Stimulated activated effector memory CD8-positive, alpha-beta T cell treated with anti-CD3 and anti-CD28 coated beads, Interleukin-12 subunit alpha, Interleukin-12 subunit beta, amount 100 ng/mL, for 72 hours (primary cell): Measurements from ENCODE around the gene OSR1.
"Not testable (repeated sequence)": the region's sequence is repeated elsewhere in the genome, so short reads cannot be mapped to it uniquely, and the experiment has no call there.

ENCODE experiments used
- ATAC-seq: fragments of 150-1000 bp; cut with Tn5 transposase; 2 replicates; pipeline ENCODE4 v1.10.0; 2021
- DNase-seq, 2 donors: peaks; one replicate each; pipeline ENCODE4 v3.0.0; 2021 to 2022; ENCODE audit warnings: low spot score in 2 of 2
- H3K27ac Mint-ChIP-seq: one replicate; pipeline ENCODE4 v1.8.0; 2022; ENCODE audit warnings: mild to moderate bottlenecking, mixed read lengths
- H3K36me3 Mint-ChIP-seq: one replicate; pipeline ENCODE4 v1.8.0; 2022; ENCODE audit warnings: mild to moderate bottlenecking, mixed read lengths
- H3K4me1 Mint-ChIP-seq: one replicate; pipeline ENCODE4 v1.8.0; 2022; ENCODE audit warnings: mixed read lengths
- H3K4me3 Mint-ChIP-seq: one replicate; pipeline ENCODE4 v1.8.0; 2022; ENCODE audit warnings: mild to moderate bottlenecking, mixed read lengths
- H3K9me3 Mint-ChIP-seq: one replicate; pipeline ENCODE4 v1.8.0; 2022; ENCODE audit warnings: mixed read lengths

OSR1 gene

DNA sequence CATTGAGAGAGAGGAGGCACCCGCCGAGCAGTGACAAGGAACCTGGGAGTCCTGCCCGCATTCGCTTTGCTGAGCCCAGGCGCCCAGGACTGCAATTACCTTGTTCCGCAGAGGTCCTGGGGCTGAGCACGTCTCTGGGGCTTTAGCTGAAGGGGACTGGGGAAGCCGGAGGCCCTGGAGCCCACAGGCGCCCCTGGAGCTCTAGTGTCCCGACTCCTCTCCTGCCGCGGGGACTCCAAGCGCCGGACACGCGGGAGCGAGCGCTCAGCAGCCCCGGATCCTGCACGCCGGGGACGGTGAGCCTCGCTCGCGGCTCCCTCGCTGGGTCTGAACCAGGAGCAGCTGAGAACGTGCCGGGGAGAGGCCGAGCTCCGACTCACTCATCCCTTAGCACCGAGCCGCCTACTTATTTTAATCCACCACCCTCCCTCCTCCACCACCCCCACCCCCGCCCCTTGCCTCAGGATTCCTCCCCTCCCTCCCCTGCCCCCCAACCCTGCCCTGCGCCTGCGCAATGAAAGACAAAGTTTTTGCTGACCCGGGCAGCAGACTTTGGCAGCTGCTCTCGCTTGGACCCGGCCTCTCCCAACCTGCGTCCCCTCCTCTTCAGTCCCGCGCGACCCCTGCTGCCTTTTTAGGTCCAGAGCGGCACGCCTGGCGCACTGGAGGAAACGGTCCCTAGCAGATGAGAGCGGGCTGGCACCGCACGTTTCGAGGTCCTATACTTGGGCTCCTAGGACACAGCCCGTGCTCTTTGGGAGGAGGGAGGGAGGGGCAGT is at the start of gene OSR1:
OSR1 (minus strand) TSS at position 382 of the 779 bp plus-strand sequence. CDS start 4,818 bp downstream, outside the sequence.
- ATAC-seq: peak; percentile 51
- Mint-ChIP-seq H3K4me1 (peaks cover 59% of the 10 kb centered on the region), H3K36me3 (peaks cover 12% of the 10 kb centered on the region), H3K9me3 (no peaks in the 10 kb centered on the region), H3K27ac (no peak within 1 kb of the TSS), H3K4me3 (peak within 1 kb of the TSS; percentile 65)
- DNase-seq: peak in 1 of 2 donors; percentile 63

DNA sequence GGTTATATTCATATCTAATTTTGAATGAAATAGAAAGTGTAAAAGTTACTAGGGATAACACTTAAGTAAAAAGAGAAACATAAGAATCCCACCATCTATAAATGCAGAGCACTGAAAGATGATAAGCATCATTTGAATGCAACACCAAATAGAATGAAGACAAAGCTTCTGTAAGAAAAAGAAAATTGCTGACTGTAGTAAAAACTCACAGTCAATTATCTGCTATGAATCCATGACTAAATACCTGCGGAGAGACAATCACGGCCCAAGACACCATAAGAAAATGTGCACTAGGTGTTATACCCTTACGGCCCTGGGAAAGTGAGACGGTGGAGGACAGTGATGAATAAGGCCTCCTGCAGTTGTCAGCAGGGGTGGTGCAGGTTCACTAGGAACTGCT is 45.4 kb upstream of the OSR1 start:
- DNase-seq (no peak), ATAC-seq (no peak)
- Mint-ChIP-seq H3K36me3 (no peaks in the 10 kb centered on the region), H3K27ac (no peak overlapping the region), H3K4me3 (no peak overlapping the region), H3K9me3 (no peaks in the 10 kb centered on the region), H3K4me1 (no peaks in the 10 kb centered on the region)

DNA sequence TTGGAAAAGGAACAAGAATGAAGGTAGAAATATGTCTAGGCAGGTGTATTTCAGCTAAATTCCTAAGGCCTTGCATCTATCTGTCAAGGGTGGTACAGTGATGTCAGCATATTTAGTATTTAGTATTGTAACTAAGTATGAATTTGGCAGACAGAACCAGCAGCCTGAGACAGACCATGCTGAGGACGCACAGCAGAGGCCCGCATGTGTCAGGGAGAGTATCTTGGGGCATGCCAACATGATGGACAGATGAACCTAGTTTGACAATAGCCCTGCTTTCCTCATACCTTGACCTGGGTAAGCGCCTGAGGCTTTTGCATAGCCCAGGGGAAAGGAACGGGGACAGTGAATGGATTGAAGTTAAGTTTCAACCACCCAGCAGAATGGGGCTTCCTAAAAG is 33.8 kb upstream of the OSR1 start:
- ATAC-seq: no peak

DNA sequence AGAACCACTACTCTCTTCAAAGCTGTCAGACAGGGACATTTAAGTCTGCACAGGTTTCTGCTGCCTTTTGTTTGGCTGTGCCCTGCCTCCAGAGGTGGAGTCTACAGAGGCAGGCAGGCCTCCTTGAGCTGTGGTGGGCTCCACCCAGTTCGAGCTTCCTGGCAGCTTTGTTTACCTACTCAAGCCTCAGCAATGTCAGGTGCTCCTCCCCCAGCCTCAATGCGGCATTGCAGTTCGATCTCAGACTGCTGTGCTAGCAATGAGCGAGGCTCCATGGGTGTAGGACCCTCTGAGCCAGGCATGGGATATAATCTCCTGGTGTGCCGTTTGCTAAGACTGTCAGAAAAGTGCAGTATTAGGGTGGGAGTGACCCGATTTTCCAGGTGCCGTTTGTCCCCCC is 31.0 kb upstream of the OSR1 start:
- H3K4me3 Mint-ChIP-seq, H3K27ac Mint-ChIP-seq, ATAC-seq, H3K36me3 Mint-ChIP-seq, DNase-seq, H3K9me3 Mint-ChIP-seq, H3K4me1 Mint-ChIP-seq: not testable (repeated sequence)

More for the DNA sequence above, 33.8 kb upstream of the OSR1 start:
- Mint-ChIP-seq H3K36me3 (no peaks in the 10 kb centered on the region), H3K4me1 (no peaks in the 10 kb centered on the region), H3K4me3 (no peak overlapping the region), H3K9me3 (no peaks in the 10 kb centered on the region), H3K27ac (no peak overlapping the region)
- no peak for DNase-seq

DNA sequence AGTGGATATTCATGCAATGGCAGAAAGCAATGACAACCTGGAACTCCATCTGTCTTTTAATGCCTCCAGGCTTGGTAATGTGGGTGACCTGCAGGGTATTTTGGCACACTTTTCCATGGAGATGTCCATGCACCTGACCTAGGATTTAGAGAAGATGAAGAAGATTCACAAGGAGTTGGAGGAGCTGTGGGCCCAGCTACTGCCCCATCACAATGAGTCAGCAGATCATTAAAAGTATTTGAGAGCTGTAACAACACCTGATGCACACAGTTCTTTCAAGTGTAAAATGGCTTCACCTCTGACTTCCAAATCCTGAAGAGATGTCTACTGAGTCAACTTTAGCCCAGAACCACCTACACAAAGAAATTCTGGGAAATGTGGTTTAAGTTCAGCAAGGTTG is 22.1 kb upstream of the OSR1 start:
- ATAC-seq: no peak
- Mint-ChIP-seq H3K36me3 (no peaks in the 10 kb centered on the region), H3K9me3 (no peaks in the 10 kb centered on the region), H3K27ac (no peak overlapping the region), H3K4me1 (no peaks in the 10 kb centered on the region), H3K4me3 (no peak overlapping the region)
- DNase-seq: no peak

DNA sequence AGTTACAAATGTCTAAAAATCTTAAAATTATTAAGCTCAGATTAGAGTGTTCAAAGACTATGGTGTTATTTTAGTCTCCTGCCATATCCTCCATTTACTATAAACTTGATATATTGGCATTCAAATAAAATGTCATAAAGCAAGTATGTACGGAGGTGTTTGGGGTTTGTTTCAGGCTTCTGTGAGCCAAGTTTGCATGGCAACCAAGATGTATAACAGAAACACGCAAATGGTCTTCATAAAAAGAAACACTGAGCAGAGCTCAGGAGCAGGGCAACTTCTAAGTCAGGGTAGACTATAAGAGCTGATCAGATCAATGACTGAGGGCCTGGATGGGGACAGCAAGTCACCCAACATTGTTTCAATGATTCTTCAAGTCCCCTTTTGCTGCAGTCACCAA is 20.5 kb upstream of the OSR1 start:
- H3K27ac Mint-ChIP-seq: no peak overlapping the region
- H3K4me1 Mint-ChIP-seq: no peaks in the 10 kb centered on the region
- no peaks in the 10 kb centered on the region for H3K36me3 Mint-ChIP-seq
- H3K9me3 Mint-ChIP-seq: no peaks in the 10 kb centered on the region
- ATAC-seq: no peak
- no peak overlapping the region for H3K4me3 Mint-ChIP-seq
- no peak for DNase-seq

DNA sequence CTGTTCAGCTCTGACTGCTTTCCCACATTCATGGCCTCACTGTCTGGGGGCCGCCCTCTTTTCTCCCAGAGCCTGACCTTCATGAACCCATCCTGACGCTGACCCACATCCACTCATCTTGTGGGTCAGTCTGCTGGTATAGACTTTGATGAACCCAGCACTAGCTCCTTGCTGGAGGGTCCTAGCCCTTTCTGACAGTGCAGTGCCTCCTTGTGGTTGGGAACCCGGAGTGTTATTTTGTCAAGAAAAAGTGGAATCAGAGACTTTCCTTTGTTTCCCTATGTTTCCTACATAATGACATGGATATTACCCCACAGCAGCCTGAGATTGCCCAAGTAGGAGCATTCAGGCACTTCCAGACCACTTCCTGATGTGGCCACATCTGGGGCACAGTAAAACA is 19.3 kb upstream of the OSR1 start:
- ATAC-seq (no peak), DNase-seq (no peak)
- Mint-ChIP-seq H3K9me3 (no peaks in the 10 kb centered on the region), H3K4me1 (no peaks in the 10 kb centered on the region), H3K27ac (no peak overlapping the region), H3K4me3 (no peak overlapping the region), H3K36me3 (no peaks in the 10 kb centered on the region)

DNA sequence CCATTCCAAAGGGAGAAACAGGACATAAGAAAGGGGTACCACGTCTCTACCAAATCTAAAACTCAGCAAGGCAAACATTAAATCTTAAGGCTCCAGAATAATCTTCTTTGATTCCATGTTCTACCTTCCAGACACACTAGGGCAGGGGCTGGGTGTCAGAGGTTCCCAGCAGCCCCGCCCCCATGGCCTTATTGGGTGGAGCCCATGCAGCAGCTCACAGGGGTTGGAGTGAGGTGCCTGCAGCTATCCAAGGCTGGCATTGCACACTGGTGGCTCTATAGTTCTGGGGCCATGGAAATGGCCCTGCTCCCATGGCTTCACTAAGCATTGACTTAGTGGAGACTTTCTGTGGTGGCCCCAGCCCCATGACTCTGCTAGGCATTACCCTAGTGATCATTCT is 14.9 kb upstream of the OSR1 start:
- no peaks in the 10 kb centered on the region for H3K4me1 Mint-ChIP-seq
- H3K4me3 Mint-ChIP-seq: no peak overlapping the region
- H3K9me3 Mint-ChIP-seq: no peaks in the 10 kb centered on the region
- DNase-seq (no peak), ATAC-seq (no peak)
- H3K27ac Mint-ChIP-seq: no peak overlapping the region
- H3K36me3 Mint-ChIP-seq: no peaks in the 10 kb centered on the region

DNA sequence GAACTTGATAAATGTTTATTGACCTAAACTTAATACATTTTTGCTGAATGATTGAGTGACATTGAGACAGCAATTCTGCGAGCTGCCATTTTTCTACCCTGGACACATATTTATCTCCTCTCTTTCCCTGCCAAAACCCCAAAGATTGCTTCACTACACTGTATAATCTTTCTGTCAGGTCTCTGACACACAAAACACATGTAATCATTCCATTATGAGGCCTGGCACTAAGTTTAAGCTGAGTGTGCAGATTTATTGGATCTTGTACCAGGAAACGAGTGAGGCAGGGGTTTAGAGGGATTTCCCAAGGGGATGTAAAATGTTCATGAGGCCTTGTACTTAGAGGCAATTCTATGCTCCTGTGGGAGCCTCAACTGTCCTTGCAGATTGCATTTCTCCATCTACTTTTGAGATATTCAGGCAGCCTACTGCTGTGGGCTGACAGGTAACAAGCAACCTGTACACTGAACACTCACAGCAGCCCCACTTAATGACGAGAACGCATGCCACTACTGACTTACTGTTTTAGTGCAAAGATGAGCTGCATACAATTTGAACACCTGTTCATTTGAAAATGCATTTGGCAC is 13.7 kb upstream of the OSR1 start:
- no peak overlapping the region for H3K4me3 Mint-ChIP-seq
- ATAC-seq: no peak
- no peaks in the 10 kb centered on the region for H3K9me3 Mint-ChIP-seq
- no peak overlapping the region for H3K27ac Mint-ChIP-seq
- no peaks in the 10 kb centered on the region for H3K4me1 Mint-ChIP-seq
- DNase-seq: no peak
- no peaks in the 10 kb centered on the region for H3K36me3 Mint-ChIP-seq

DNA sequence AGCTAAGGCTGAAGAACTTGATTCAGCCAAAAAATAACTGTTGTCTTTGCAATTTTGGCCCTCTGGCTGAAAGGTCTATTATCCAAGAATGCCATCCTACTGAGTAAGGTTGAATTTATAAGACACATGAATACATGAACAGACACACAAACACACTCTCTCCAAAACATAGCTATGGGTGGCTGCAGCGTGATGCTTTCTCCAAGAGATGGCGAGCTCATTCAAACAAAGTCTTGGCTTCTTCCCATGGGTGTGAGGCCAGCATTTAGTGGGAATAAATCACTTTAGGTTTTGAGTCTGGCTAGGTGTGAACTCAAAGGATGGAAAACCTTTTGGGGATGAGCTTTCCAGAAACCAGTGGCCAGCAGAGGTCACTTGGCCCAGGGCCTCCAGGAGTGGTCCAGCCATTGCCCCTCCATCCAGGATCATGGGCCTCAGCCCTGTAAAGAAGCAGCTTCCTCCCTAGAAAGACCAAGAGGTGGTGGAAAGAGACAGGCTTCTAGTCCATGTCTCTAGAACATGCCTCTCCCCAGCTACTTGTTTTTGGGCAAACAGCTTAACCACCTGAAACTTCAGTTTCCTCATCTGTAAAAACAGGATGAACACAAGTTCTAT is 11.0 kb upstream of the OSR1 start:
- no peak for ATAC-seq
- Mint-ChIP-seq H3K36me3 (no peaks in the 10 kb centered on the region), H3K27ac (no peak overlapping the region), H3K4me1 (no peaks in the 10 kb centered on the region), H3K4me3 (no peak overlapping the region), H3K9me3 (no peaks in the 10 kb centered on the region)
- no peak for DNase-seq

DNA sequence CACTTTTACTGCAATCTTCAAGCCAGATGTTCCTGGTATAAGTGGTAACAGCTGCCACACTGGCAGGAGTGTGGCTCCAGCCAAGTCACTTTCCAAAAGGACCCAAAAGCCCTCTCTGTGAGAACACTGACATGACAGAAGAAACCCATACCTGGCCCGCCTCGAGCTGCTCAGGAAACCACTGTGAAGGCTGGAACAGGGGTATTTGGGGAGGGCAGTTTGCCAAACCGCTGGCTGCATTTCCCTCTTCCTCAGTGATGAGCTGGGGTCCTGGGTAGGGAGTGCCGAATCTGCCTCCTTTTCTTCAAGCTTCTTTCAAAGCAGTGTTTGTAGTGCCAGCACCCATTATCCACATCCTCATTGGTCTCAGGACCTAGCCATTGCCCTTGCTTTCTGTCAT is 10.3 kb upstream of the OSR1 start:
- Mint-ChIP-seq H3K4me3 (no peak overlapping the region), H3K27ac (no peak overlapping the region), H3K9me3 (no peaks in the 10 kb centered on the region), H3K4me1 (peaks cover 3% of the 10 kb centered on the region), H3K36me3 (no peaks in the 10 kb centered on the region)
- DNase-seq: no peak
- no peak for ATAC-seq

DNA sequence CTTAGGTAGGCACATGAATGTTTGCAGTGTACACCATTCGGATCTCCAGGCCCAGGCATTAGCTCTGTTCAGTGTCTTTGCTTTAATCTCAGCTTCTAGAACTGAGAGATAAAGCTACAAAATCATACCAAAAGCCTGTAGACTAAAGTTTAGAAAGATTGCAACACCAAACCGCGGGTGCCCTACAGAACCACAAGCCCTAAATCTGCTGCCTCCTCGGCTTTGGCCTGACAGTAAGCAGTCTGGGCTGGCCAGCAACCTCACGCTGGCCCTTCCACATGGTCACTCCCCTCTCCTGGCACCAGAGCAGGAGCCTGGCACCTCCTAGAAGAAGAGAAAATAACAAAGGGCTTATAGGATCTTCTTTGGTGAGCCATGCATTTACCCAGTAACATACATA is 8.9 kb upstream of the OSR1 start:
- H3K9me3 Mint-ChIP-seq: no peaks in the 10 kb centered on the region
- peaks cover 18% of the 10 kb centered on the region for H3K4me1 Mint-ChIP-seq
- no peak overlapping the region for H3K4me3 Mint-ChIP-seq
- no peak for ATAC-seq
- DNase-seq: no peak
- no peak overlapping the region for H3K27ac Mint-ChIP-seq
- no peaks in the 10 kb centered on the region for H3K36me3 Mint-ChIP-seq

DNA sequence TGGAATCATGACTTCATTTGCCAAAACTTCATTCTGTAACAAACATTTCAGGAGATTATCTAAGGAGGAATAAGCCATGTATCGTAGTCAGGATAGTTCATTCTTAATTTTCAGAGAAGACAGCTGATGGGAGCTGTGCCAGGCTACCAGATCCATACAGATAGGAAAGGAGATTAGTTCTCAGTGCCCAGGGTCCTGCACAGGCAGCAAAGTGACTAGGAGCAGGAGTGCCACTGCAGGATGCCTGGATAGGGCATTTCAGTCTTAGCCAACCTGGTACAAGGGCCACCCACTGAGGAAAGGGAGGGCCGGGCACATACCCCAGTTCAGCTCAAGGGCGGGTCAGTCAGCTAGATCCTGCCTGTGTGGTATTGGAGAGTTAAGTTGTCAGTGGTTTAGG is 6.7 kb upstream of the OSR1 start:
- H3K27ac Mint-ChIP-seq: no peak overlapping the region
- no peak for ATAC-seq
- no peak for DNase-seq
- H3K4me3 Mint-ChIP-seq: no peak overlapping the region
- H3K9me3 Mint-ChIP-seq: no peaks in the 10 kb centered on the region
- H3K4me1 Mint-ChIP-seq: peaks cover 34% of the 10 kb centered on the region
- H3K36me3 Mint-ChIP-seq: no peaks in the 10 kb centered on the region

DNA sequence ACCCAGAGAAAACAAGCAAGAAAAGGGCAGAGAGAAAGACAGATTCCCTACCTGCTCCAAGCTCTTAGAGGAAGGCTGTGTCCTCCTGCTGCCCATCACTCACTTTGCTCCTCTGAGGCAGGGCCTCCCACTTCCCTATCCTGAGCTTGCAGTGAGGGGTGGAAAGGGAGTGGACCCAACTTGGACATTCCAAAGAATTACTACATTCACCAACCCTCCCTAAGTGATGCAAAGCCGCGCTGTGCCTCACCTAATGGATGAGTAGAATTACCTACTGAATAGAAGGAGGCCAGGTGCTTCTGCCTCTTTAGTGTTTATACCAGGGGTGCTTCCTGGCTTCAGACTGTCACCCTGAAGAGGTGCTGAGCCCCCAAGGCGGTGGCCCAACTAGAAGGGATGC is 5.6 kb upstream of the OSR1 start:
- Mint-ChIP-seq H3K4me3 (peak overlapping the region; percentile 84), H3K9me3 (no peaks in the 10 kb centered on the region), H3K27ac (peak overlapping the region; percentile 79), H3K4me1 (peaks cover 34% of the 10 kb centered on the region), H3K36me3 (no peaks in the 10 kb centered on the region)
- ATAC-seq (no peak), DNase-seq (no peak)

DNA sequence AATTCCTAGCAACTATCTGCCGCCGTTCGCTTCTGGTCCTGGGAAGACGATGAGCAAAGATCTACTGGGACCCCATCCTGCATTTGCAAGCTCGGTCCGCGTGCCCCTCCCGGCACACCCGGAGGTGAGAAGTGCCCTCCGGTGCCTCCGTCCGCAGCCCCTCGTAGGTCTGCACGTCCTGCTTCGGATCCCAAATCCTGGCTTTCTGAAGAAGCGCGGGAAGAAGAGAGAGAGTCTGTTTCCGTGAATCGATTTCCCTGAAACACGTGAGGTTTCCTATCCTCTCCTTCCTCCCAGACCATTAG is 5.0 kb upstream of the OSR1 start:
- Mint-ChIP-seq H3K9me3 (no peaks in the 10 kb centered on the region), H3K27ac (peak overlapping the region; percentile 79), H3K4me1 (peaks cover 34% of the 10 kb centered on the region), H3K4me3 (peak overlapping the region; percentile 84), H3K36me3 (no peaks in the 10 kb centered on the region)
- DNase-seq: no peak
- ATAC-seq: no peak

DNA sequence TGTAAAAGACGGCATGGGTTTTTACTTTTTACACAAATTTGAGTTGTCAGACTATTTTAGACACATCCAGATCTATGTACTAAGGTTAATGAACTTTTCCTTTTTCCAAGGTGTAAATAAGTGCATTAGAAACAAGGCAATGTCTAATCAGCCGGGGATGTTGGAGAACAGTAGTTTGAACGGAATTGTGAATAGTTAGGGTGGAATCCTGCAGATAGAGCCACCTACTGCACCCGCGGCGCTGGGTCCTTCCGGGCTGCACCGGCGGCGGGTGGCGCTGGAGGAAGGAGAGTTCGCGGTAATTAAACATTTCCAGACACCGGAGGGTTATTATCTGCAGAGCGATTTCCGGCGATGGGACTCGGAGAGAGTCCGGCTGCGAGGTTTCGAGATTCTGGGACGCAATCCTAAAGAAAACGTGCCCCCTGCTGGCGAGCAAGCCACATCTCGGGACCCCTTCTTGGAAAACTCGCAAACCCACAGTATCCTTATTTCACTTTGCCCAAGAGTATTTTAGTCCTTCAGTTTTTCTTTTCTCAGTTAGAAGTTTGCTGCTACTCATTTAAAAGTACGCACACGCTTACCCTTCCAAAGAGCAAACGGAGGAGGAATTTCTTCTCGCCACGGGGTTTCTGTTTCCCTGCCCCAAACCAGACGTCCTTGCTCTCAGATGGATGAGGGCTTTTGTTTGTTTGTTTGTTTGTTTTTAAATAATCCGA is 4.5 kb upstream of the OSR1 start:
- Mint-ChIP-seq H3K9me3 (no peaks in the 10 kb centered on the region), H3K36me3 (no peaks in the 10 kb centered on the region), H3K4me1 (peaks cover 36% of the 10 kb centered on the region), H3K4me3 (peak overlapping the region; percentile 84), H3K27ac (peak overlapping the region; percentile 79)
- ATAC-seq (peak; percentile 35), DNase-seq (peak in 1 of 2 donors; percentile 64)
